ENCODE results near the gene CCDC85C. TPM values are rescaled to one million over a fixed set of nuclear protein-coding genes. Genes with fewer than 3 reads are reported as not detected.

The CCDC85C gene
- total RNA-seq = 4.6 TPM
- polyA plus RNA-seq = 7.9 TPM
- long read RNA-seq, donor 1 = 0 reads
- long read RNA-seq, donor 2 = 0 reads
- long read RNA-seq, donor 3, full-length matches to known transcripts = 2 of 2 reads
- long read RNA-seq, donor 3, partial matches to known transcripts = 0 of 2 reads
- long read RNA-seq, donor 3, other reads (novel, unspliced or antisense) = 0 of 2 reads
- long read RNA-seq, donor 4 = 0 reads
- long read RNA-seq, donor 5 = 0 reads
- long read RNA-seq, donor 6, full-length matches to known transcripts = 1 of 82 reads
- long read RNA-seq, donor 6, partial matches to known transcripts = 81 of 82 reads
- long read RNA-seq, donor 6, other reads (novel, unspliced or antisense) = 0 of 82 reads
- long read RNA-seq, donor 7 = 0 reads
- long read RNA-seq, donor 8, partial matches to known transcripts = 5 of 5 reads
- long read RNA-seq, donor 8, other reads (novel, unspliced or antisense) = 0 of 5 reads
- long read RNA-seq, donor 9, partial matches to known transcripts = 72 of 78 reads
- long read RNA-seq, donor 9, other reads (novel, unspliced or antisense) = 6 of 78 reads
- long read RNA-seq, donor 10 = 0 reads

- H3K4me3 ChIP-seq (ENCODE audit: low read length in 2 of 2) = peak within 1 kb of the TSS; percentile 69 to 86
- H3K4me1 ChIP-seq (ENCODE audit: control insufficient read depth in 2 of 2, insufficient read depth in 2 of 2, low read length in 2 of 2) = peaks cover 22 to 29% of the 10 kb centered on the region in 2 donors
- WGBS = 6% methylated on average over 128 of the region's 128 CpGs
- H3K36me3 ChIP-seq (ENCODE audit: control insufficient read depth in 2 of 2, insufficient read depth in 2 of 2, low read length in 1 of 2) = peaks cover 0 to 4% of the 10 kb centered on the region in 2 donors
- peak; percentile 14 to 69 (median 25) for DNase-seq (ENCODE audit: low read depth in 6 of 9, low spot score in 9 of 9)
- peaks cover 1 to 9% of the 10 kb centered on the region in 2 donors for H3K9me3 ChIP-seq (ENCODE audit: control insufficient read depth in 2 of 2, insufficient read depth in 1 of 2, low read length in 1 of 2)
- H3K27ac ChIP-seq (ENCODE audit: low read depth in 1 of 2, low read length in 1 of 2) = peak within 1 kb of the TSS; percentile 82 to 95
- peaks cover 12 to 64% of the 10 kb centered on the region in 2 donors for H3K27me3 ChIP-seq (ENCODE audit: control insufficient read depth in 2 of 2, insufficient read depth in 1 of 2, low read length in 1 of 2)
Measured at GRCh38 chr14:99603471-99604277, at the start of gene CCDC85C. CCDC85C (minus strand) TSS chr14:99604207; CDS start chr14:99603959, 248 bp downstream.

GRCh38 chr14:99651953-99652746, 48.1 kb upstream of the CCDC85C start:
- Histone ChIP-seq H3K27ac (ENCODE audit: low read depth in 1 of 2, low read length in 1 of 2) (no peak overlapping the region), H3K9me3 (ENCODE audit: control insufficient read depth in 2 of 2, insufficient read depth in 1 of 2, low read length in 1 of 2) (peaks cover 0 to 4% of the 10 kb centered on the region in 2 donors), H3K4me1 (ENCODE audit: control insufficient read depth in 2 of 2, insufficient read depth in 2 of 2, low read length in 2 of 2) (no peaks in the 10 kb centered on the region), H3K27me3 (ENCODE audit: control insufficient read depth in 2 of 2, insufficient read depth in 1 of 2, low read length in 1 of 2) (peaks cover 2 to 18% of the 10 kb centered on the region in 2 donors), H3K4me3 (ENCODE audit: low read length in 2 of 2) (no peak overlapping the region), H3K36me3 (ENCODE audit: control insufficient read depth in 2 of 2, insufficient read depth in 2 of 2, low read length in 1 of 2) (no peaks in the 10 kb centered on the region)
- DNase-seq (ENCODE audit: low read depth in 6 of 9, low spot score in 9 of 9) = no peak
- WGBS = 95% methylated on average over 32 of the region's 32 CpGs

- Histone ChIP-seq H3K4me1 (ENCODE audit: control insufficient read depth in 2 of 2, insufficient read depth in 2 of 2, low read length in 2 of 2) (no peaks in the 10 kb centered on the region), H3K36me3 (ENCODE audit: control insufficient read depth in 2 of 2, insufficient read depth in 2 of 2, low read length in 1 of 2) (no peaks in the 10 kb centered on the region), H3K27me3 (ENCODE audit: control insufficient read depth in 2 of 2, insufficient read depth in 1 of 2, low read length in 1 of 2) (peaks cover 13 to 29% of the 10 kb centered on the region in 2 donors), H3K9me3 (ENCODE audit: control insufficient read depth in 2 of 2, insufficient read depth in 1 of 2, low read length in 1 of 2) (peaks cover 0 to 4% of the 10 kb centered on the region in 2 donors), H3K27ac (ENCODE audit: low read depth in 1 of 2, low read length in 1 of 2) (no peak overlapping the region), H3K4me3 (ENCODE audit: low read length in 2 of 2) (no peak overlapping the region)
- DNase-seq (ENCODE audit: low read depth in 6 of 9, low spot score in 9 of 9) = no peak
- 84% methylated on average over 9 of the region's 9 CpGs for WGBS
Measured at GRCh38 chr14:99650189-99650588, 46.2 kb upstream of the CCDC85C start.

- Histone ChIP-seq H3K36me3 (ENCODE audit: control insufficient read depth in 2 of 2, insufficient read depth in 2 of 2, low read length in 1 of 2) (no peaks in the 10 kb centered on the region), H3K4me1 (ENCODE audit: control insufficient read depth in 2 of 2, insufficient read depth in 2 of 2, low read length in 2 of 2) (no peaks in the 10 kb centered on the region), H3K27ac (ENCODE audit: low read depth in 1 of 2, low read length in 1 of 2) (no peak overlapping the region), H3K9me3 (ENCODE audit: control insufficient read depth in 2 of 2, insufficient read depth in 1 of 2, low read length in 1 of 2) (peaks cover 0 to 4% of the 10 kb centered on the region in 2 donors), H3K27me3 (ENCODE audit: control insufficient read depth in 2 of 2, insufficient read depth in 1 of 2, low read length in 1 of 2) (peaks cover 18 to 30% of the 10 kb centered on the region in 2 donors), H3K4me3 (ENCODE audit: low read length in 2 of 2) (no peak overlapping the region)
- WGBS = 89% methylated on average over 8 of the region's 8 CpGs
- no peak for DNase-seq (ENCODE audit: low read depth in 6 of 9, low spot score in 9 of 9)
Measured at GRCh38 chr14:99649643-99650042, 45.6 kb upstream of the CCDC85C start.

- peaks cover 23 to 32% of the 10 kb centered on the region in 2 donors for H3K27me3 ChIP-seq (ENCODE audit: control insufficient read depth in 2 of 2, insufficient read depth in 1 of 2, low read length in 1 of 2)
- no peak overlapping the region for H3K4me3 ChIP-seq (ENCODE audit: low read length in 2 of 2)
- peaks cover 0 to 4% of the 10 kb centered on the region in 2 donors for H3K9me3 ChIP-seq (ENCODE audit: control insufficient read depth in 2 of 2, insufficient read depth in 1 of 2, low read length in 1 of 2)
- H3K36me3 ChIP-seq (ENCODE audit: control insufficient read depth in 2 of 2, insufficient read depth in 2 of 2, low read length in 1 of 2) = no peaks in the 10 kb centered on the region
- 93% methylated on average over 8 of the region's 8 CpGs for WGBS
- H3K4me1 ChIP-seq (ENCODE audit: control insufficient read depth in 2 of 2, insufficient read depth in 2 of 2, low read length in 2 of 2) = no peaks in the 10 kb centered on the region
- H3K27ac ChIP-seq (ENCODE audit: low read depth in 1 of 2, low read length in 1 of 2) = no peak overlapping the region
- no peak for DNase-seq (ENCODE audit: low read depth in 6 of 9, low spot score in 9 of 9)
Measured at GRCh38 chr14:99649219-99649618, 45.2 kb upstream of the CCDC85C start.

- Histone ChIP-seq H3K27me3 (ENCODE audit: control insufficient read depth in 2 of 2, insufficient read depth in 1 of 2, low read length in 1 of 2) (peaks cover 31 to 42% of the 10 kb centered on the region in 2 donors), H3K4me3 (ENCODE audit: low read length in 2 of 2) (no peak overlapping the region), H3K36me3 (ENCODE audit: control insufficient read depth in 2 of 2, insufficient read depth in 2 of 2, low read length in 1 of 2) (no peaks in the 10 kb centered on the region), H3K27ac (ENCODE audit: low read depth in 1 of 2, low read length in 1 of 2) (no peak overlapping the region), H3K9me3 (ENCODE audit: control insufficient read depth in 2 of 2, insufficient read depth in 1 of 2, low read length in 1 of 2) (peaks cover 0 to 4% of the 10 kb centered on the region in 2 donors), H3K4me1 (ENCODE audit: control insufficient read depth in 2 of 2, insufficient read depth in 2 of 2, low read length in 2 of 2) (no peaks in the 10 kb centered on the region)
- no peak for DNase-seq (ENCODE audit: low read depth in 6 of 9, low spot score in 9 of 9)
- WGBS = 94% methylated on average over 8 of the region's 8 CpGs
Measured at GRCh38 chr14:99648027-99648784, 44.2 kb upstream of the CCDC85C start.

- no peaks in the 10 kb centered on the region for H3K36me3 ChIP-seq (ENCODE audit: control insufficient read depth in 2 of 2, insufficient read depth in 2 of 2, low read length in 1 of 2)
- DNase-seq (ENCODE audit: low read depth in 6 of 9, low spot score in 9 of 9) = no peak
- H3K4me1 ChIP-seq (ENCODE audit: control insufficient read depth in 2 of 2, insufficient read depth in 2 of 2, low read length in 2 of 2) = no peaks in the 10 kb centered on the region
- no peak overlapping the region for H3K27ac ChIP-seq (ENCODE audit: low read depth in 1 of 2, low read length in 1 of 2)
- peaks cover 31 to 46% of the 10 kb centered on the region in 2 donors for H3K27me3 ChIP-seq (ENCODE audit: control insufficient read depth in 2 of 2, insufficient read depth in 1 of 2, low read length in 1 of 2)
- WGBS = 83% methylated on average over 7 of the region's 7 CpGs
- H3K9me3 ChIP-seq (ENCODE audit: control insufficient read depth in 2 of 2, insufficient read depth in 1 of 2, low read length in 1 of 2) = peaks cover 0 to 4% of the 10 kb centered on the region in 2 donors
- no peak overlapping the region for H3K4me3 ChIP-seq (ENCODE audit: low read length in 2 of 2)
Measured at GRCh38 chr14:99647411-99647810, 43.4 kb upstream of the CCDC85C start.
